Superior temporal gyrus (tissue), 1 donor: Measurements from ENCODE around the gene IL1R1.
"Not testable (repeated sequence)": the region's sequence is repeated elsewhere in the genome, so short reads cannot be mapped to it uniquely, and the experiment has no call there.

Source experiments
- DNase-seq: peaks from one replicate; pipeline ENCODE4 v3.0.0-alpha.2; 2016; ENCODE audit errors: extremely low spot score

The IL1R1 gene

DNA sequence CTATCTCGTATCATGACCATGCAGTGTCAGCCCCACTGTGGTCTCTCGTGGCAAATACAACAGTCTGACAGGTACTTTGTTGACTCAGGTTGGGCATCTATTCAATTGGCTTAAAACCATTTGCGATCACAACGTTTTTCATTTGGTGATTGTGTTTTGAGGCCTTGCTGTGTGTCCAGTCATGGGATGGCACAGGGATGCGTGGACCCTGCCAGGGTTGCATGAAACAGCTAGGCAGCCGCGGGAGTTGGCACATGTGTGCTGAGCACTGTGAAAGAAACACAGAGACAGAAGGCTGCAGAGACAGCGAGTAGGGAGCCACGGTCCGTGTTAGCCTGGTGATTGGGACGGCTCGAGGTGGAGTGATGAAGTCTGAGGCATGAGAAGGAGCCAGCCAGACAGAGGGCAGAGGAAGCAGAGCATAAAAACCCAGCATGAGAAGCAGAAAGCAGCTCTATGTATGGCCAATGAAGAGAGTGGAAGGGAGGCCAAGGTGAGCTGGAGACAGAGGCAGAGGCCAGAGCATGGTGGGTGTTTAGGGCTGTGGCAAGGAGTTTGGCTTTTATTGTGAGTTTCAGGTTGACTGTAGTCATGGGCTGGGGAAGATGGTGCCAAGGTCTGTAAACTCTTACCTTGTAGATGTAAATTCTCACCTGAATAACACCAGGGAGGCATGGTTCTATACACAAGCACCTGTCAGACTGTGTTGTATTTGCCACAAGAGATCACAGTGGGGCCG is 31.8 kb upstream of the IL1R1 start:
- no peak for DNase-seq

DNA sequence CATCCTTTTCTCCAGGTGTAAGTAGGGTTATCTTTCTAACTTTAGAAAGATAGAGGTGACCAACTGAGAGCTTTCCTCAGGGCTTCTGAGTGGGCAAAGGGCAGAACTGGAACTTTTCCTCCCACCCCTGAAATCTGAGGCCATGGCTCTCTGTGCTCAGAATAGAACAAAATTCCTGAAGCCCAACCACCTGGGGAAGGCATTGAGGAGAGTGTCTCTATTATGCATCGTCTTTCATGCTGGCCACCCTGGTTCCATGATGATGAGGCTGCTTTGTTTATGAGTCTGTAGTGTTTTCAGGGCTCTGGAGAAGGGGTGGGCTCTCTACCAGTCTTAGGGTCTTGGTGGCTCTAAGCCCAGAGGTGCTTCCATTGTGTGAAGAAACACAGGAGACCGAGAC is 30.7 kb upstream of the IL1R1 start:
- no peak for DNase-seq

DNA sequence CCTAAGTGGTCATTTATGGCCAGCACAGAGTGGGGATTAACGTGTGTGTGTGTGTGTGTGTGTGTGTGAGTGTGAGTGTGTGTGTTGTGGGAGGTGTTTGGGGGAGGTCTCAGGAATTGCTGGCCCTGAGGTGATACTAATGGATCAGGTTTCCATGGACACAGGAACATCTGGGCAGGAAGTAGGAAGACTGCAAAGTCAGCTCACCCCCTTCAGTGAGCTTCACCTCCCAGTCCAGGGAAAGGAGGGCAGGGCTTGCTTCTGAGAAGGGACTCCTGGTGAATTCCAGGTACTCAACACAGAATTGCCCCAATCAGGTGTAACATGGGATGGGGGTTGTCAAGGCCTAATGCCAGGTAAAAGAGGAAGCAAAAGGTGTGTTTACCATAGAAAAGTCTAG is 30.3 kb upstream of the IL1R1 start:
- no peak for DNase-seq

DNA sequence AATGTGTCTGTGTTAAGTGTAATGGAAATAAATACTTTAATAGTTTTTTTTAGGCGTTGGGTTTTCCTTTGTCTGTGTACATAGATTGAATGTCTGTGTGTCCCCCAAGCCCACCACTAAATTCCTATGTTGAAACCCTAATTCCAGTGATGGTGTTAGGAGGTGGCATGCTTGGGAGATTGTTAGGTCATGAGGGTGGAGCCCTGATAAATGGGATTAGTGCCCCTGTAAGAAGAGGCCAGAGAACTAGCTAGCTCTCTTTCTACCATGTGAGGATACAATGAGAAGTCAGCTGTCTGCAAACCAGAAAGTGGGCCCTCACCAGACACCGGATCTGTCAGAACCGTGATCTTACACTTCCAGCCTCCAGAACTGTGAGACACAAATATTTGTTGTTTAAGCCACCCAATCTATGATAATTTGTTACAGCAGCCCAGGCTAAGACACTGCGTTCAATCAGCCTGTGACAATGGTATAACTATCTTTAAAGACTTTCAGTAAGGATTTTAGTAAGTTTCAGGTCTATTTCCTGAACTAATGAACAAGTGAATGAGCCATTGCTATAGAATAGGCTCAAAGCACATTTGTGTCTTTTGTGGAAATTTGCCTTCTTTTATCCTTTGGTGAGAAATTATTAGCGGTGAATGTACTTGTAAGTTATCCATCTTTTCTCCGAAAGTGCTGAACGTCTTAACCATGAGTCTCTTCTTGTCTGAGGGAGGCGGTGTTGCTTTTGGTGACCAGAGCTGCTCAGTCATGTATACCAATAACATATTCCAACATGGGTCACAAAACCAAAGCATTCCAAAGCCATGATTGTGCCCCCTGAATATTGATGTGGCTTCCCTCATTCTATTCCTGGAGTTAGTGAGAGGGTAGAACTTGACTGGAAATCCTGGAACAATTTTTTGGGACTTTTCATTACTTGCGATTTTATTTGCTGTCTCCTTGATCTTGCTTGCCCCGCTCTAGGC is 29.6 kb upstream of the IL1R1 start:
- DNase-seq: no peak

DNA sequence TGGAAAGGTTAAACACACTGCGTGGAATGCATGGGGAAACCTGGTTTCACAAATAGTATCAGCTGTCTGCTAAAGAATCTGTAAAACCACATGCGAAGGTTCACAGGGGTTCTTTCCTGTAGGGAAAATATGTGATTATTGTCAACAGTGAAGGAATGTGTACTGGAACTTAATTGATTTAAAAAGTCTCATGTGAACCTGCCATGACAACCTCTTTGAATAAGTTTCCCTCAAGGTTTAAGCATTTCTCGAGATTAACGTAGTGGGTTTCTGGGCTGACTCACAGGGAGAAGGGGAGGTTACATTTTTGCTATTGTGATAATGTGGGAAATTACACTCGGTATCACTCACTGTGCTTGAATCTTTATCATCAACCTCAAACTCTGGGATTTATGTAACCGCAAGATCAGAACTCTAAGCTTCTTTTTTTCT is 28.2 kb upstream of the IL1R1 start:
- no peak for DNase-seq

DNA sequence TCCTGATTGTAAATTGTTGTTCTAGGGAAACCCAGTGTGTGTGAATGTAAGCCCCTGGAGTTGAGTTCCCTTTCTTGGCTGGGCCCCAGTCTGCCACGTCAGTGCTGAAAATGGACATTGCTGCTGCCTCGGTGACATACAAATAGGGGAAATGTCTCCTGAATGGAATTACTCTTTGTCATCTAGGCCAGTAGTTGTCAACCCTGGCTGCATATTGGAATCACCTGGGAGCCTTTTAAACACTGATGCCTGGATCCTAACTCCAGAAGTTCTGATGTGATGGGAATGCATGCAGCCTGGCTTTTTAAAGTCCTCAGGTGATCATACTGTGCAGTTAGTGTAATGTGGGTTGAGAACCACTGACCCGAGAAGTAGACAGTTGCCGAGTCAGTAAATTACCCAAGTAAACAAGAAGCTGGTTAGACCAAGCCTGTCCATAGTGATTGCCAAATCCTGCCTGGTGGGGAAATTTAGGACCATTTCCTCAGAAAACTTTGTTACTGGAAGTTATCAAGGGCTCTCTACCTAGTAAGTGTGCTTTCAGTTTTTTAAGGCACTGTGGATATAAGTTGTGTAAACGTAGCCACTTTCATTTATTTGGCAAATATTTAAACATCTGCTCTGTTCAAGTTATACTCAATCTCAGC is 27.6 kb upstream of the IL1R1 start:
- no peak for DNase-seq

DNA sequence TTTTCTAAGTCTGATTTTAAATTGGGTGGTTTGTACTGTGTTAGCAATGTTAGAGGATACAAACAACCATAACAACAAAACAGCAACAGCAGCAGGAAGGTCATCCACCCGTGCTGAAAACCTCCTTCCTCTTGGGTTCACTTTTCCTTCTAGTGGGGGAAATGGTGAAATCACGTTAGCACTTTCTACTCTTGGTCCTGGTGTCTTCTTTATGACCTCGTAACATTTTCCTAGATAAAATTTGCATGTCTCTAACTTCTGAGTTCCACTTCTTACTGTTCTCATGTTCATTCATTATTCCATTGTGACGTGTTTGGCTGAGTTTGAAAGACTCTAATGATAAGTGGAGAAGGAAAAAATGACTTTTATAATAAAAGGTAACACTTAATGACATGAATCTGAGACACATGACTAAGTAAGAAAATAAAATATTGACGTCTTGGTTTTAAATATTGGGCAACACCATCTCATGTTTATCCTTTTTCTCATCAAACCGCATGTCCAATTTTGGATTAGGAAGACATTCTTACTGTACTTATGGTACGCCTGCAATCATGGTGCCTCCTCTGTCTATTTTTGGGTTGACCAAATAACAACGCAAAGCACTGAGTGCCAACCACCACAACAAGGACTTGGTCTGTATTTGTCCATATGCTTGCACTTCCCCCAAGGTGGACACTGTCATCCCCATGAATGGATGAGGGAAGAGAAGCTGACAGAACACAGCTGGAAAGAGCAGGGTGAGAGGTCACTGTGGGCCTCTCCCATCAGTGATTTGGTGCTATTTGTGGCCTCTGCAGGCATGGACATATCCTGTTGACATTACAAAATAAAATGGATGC is 25.7 kb upstream of the IL1R1 start:
- DNase-seq: no peak

DNA sequence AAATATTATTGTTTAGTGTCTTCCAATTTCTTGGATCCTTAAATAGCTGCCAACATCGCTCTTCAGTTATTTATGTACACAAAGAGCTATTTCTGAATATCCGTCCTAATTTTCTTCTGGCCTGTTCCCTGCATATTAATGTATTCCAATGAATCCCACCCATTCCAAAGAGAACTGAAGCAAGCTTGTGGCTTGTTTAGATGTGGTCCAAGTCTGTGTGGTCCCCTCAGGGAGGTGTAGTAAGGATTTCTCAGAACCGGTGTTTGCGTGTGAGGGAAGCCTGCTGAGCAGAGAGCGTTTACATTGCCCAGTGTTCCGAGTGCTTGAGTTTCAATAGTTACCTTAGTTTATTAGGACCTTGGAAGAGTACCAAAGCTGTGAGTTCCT is 25.1 kb upstream of the IL1R1 start:
- DNase-seq: no peak

DNA sequence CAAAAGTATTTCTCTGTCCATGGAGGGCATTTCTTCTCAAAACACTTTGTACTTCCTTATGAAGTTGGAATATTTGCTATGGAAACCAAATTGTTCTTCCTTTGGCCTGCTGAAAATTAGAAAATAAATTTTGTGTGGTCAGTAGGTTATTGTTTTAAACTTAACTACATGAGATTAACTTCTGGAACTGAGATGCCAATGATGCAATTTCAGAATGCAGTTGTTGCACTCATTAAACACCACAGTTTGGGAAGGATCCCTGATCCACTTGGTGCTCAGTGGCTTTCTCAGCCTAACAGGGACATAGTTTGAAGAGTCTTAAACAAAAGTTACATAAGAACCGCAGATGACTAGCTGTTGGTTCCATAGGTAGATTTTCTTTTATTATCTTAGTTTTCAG is 23.3 kb upstream of the IL1R1 start:
- no peak for DNase-seq

DNA sequence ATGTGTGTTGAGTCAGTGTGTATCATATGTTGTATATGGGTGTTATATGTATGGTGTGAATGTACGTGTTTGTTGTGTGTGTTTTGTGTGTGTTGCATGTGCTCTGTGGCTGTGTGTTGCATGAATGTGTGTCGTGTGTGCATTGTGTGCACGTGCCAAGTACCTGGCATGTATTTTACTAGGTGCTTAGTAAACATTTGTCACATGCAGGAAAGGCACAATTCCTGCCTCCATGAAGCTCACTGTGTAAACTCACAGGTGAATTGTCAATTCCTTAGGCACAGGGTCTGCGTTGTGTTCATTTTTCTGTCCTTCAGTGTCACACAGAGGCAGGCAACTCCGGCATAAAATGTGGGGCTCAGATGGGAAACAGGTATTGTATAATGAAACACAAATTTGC is 22.3 kb upstream of the IL1R1 start:
- no peak for DNase-seq

DNA sequence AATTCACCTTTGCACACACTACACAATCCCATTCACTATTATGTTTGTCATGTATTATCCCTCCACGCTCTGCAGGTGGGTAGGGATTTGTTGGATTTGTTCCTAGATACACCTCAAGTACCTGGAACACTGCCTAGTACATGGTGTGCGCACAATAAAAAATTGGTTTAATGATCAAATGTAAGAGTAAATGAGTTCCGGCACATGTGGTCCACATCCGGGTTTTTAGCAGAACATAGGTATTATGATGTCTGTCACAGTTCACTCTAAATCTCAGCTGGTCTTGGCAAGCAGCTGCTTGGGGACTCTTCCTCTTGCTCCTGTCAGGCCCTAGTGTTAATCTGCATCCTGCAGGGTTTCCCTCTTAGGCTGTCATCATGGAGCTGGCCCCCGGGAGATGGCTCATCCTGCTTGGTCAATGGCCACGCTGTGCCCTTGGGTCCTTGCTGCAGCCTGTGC is 21.8 kb upstream of the IL1R1 start:
- no peak for DNase-seq

DNA sequence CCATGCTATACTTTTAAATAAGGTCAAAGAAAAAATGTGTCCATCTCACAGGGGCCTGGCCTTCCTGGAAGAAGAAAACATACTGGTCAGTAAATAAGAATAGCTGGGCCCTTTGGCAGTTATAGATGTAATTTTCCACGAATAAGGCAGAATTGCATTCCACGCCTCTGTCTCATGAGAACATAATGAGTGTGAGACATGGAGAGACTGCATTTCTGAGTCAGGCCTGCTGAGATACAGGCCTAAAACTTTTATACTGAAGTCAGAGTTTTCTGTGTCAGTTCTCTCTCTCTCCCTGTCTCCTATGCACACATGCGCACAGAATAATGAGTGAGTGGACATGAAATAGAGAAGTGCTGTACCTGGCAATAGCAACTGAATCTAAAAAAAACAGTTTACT is 20.4 kb upstream of the IL1R1 start:
- DNase-seq: no peak

DNA sequence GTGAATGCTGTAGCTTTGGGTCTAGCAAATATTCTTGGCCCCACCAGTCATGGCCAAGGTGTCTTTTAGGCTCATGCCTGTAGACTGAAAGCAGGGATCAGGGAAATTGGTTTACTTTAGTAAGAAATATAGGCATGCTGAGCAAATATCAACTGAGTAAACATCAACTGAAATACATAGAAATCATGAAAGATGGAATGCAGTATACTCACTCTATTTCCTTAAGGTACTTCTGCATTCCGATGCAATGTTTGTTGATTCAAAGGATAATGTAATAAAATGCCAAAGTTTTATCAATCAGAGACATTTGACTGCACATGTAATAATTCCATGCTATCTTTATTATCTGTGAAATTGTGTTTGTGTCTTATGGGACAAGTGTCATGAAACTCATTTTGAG is 19.6 kb upstream of the IL1R1 start:
- DNase-seq: no peak

DNA sequence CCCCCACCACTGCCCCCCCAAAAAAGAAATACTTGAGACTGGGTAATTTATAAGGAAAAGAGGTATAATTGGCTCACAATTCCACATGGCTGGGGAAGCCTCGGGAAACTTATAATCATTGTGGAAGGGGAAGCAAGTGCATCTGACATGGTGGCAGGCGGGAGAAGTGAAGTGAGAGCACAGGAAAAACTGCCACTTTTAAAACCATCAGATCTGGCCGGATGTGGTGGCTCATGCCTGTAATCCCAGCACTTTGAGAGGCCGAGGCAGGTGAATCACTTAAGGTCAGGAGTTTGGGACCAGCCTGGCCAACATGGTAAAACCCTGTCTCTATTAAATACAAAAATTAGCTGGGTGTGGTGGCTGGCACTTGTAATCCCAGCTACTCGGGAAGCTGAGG is 18.1 kb upstream of the IL1R1 start:
- not testable (repeated sequence) for DNase-seq

DNA sequence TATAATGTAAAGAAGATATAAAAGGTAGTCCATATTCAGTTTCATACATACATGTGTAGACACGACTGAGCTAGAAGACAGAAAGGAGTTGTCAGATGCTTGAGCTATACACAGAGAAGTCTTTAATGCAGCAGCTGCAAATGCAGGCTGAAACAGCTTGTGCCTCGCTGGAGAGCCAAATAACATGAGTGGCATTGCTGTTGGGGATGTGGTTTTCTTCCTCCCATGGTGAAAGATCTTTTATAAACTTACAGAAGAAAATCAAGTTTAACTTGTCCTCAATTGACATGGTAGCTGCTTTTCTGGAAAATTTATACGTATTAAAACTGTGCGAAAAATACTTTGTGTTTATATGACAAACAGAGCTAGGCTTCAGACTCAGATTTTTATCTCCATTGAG is 16.4 kb upstream of the IL1R1 start:
- no peak for DNase-seq

DNA sequence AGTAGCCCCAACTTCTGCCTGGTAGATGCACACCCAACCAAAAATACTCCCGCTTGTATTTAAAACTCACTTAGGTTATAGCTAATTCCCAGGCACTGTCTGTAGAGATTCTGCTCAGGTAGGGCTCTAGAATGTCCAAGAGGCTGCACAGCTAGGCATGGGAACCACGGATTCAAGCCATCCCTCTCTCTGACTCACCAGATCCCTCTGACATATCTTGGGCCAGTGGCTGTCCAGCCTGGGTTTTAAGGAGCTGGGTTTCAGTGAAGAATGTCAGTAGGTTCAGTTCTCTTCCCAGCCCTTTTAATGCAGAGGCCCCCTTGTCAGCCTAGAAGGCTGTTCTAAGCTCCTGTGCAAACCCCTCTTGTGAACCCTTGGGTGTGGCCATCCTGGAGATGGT is 15.9 kb upstream of the IL1R1 start:
- no peak for DNase-seq

DNA sequence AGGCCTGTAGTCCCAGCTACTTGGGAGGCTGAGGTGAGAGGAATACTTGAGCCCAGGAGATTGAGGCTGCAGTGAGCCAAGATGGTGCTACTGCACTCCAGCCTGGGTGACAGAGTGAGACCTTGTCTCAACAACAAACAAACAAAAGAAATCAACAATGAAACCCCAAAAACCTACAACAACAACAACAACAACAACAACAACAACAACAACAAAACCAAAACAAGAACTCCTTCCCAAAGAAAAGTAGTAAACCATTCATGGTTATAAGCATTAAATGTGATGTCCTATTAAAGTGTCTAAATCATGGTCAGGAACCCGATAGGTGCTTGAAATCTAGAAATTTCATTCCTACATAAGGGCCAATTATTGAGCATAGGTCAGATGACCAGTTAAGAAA is 13.5 kb upstream of the IL1R1 start:
- DNase-seq: no peak

DNA sequence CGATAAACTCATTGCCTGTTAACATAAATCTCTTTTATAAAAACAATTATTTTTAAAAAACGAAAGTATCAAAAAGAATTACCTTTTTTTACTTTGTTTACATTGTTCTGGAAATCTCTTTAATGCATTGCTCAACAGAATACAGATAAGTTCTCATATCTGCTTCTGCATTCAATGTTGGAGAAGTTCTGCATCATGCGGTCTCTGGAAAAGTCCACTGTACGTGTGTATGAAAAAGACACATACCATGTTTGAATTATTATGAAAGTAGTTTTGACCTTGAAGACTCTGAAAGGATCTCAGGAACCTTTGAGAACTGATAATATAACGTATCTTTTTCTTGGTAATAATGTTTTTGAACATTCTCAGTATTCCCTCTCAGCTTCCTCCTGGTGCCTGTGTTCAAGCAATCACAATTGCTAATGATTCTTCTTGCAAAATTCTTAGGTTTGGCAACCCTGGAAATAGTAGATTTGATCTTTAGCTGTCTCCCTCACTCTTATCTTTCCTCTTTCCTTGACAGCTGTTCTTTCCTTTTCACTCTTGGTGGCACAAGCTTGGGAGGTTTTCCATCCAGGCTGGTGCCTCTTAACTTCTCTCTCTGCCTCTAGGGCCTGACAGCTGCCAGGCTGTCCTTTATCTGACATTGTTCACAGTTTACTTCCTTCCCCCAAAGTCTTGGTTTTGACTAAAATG is 12.4 kb upstream of the IL1R1 start:
- DNase-seq: no peak

DNA sequence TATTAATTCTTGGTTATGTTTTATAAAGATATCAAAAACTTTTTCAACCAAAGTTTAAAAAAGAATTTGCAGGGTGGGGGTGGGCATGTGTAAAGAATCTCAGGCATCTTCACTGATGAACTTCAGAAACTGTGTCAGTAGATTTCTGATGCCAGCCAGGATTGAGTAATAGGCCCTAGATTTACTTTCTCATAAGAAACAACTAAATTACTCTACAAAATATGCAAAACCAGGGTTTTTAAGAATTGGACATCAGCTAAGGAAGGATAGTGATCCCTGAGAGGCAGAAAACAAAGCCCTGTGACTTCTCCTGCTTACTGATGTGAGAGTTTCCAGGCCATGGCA is 11.9 kb upstream of the IL1R1 start:
- DNase-seq: no peak

DNA sequence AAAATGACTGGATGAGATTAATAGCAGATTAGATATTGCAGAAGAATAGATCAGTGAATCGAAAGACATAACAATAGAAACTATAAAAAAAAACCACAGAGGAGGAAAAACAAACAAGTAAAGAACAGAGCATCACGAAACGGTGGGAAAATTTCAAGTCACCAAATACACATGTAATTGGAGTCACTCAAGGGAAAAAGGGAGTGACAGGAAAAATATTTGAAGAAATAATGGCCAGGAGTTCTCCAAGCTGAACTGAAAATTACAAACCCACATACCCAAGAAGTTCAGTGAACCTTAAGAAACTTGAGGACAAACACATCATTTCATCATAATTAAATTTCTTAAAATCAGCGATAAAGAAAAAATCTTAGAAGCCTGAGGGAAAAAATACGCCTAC is 11.0 kb upstream of the IL1R1 start:
- DNase-seq: no peak

DNA sequence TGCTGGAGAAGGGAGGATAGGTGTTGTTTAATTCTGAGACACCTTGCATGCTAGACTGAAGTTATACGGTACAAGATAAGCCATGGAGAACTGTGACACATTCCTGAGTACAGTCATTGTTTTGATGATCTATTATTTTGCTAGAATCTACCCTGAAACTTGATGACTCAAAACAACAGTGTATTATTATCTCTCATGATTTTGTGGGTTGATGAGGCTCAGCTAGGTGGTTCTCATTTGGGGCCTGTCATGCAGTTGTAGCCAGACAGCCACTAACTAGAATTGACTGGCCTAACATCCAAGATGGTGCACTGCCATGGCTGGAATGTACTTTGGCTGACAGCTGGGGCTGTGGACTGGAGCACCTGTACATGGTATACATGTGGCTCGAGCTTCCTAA is 5.4 kb upstream of the IL1R1 start:
- DNase-seq: no peak
